ENCODE results near the gene RTL1. TPM values are rescaled to one million over a fixed set of nuclear protein-coding genes. Genes with fewer than 3 reads are reported as not detected.

The RTL1 gene
- total RNA-seq, 4 donors from 2014 or later, result not detected

GRCh38 chr14:100841066-100841760, 62.3 kb downstream of the RTL1 start:
- no peak for DNase-seq
- no peak for TF ChIP-seq CTCF (IDR thresholded peaks at IDR 0.05)
- TF ChIP-seq POLR2A (IDR thresholded peaks at IDR 0.05), result no peak
- TF ChIP-seq POLR2AphosphoS5 (IDR thresholded peaks at IDR 0.05), result no peak
- no peak for TF ChIP-seq EP300 (IDR thresholded peaks at IDR 0.05; ENCODE audit: low read depth)
- in situ Hi-C loops (cut with MboI; ENCODE audit: low pct_ligation_motif_present in 1 of 4, low pct_unique_long_range_greater_than_20kb in 1 of 4, low sequenced_read_pairs in 3 of 4) (loop anchor here in 2 of 4 donors (25.0 kb wide), 1 partner anchor 796 kb away; no protein-coding TSS in a partner anchor), intact Hi-C loops (cut with DNase I; ENCODE audit: low total_unique reads) (no loop called here)
- WGBS, 2 donors (ENCODE audit: low coverage in 1 of 2), result 82% methylated on average over 21 of the region's 21 CpGs; no CpG with 5 or more reads in 1 of the 2 donors
- Histone ChIP-seq H3K27ac (no peak overlapping the region), H3K4me3 (no peak overlapping the region), H3K27me3 (no peaks in the 10 kb centered on the region), H3K9me3 (no peaks in the 10 kb centered on the region), H3K4me1 (peaks cover 0 to 5% (median 0%) of the 10 kb centered on the region in 4 donors), H3K36me3 (no peaks in the 10 kb centered on the region)

- in situ Hi-C loops (cut with MboI; ENCODE audit: low pct_ligation_motif_present in 1 of 4, low pct_unique_long_range_greater_than_20kb in 1 of 4, low sequenced_read_pairs in 3 of 4) (loop anchor here in 2 of 4 donors (25.0 kb wide), 1 partner anchor 797 kb away; no protein-coding TSS in a partner anchor), intact Hi-C loops (cut with DNase I; ENCODE audit: low total_unique reads) (no loop called here)
- DNase-seq, result no peak
- WGBS, 2 donors (ENCODE audit: low coverage in 1 of 2), result 87 to 88% methylated on average over 7 to 21 of the region's 21 CpGs
- Histone ChIP-seq H3K9me3 (no peaks in the 10 kb centered on the region), H3K4me1 (peaks cover 0 to 5% (median 0%) of the 10 kb centered on the region in 4 donors), H3K4me3 (no peak overlapping the region), H3K36me3 (no peaks in the 10 kb centered on the region), H3K27ac (no peak overlapping the region), H3K27me3 (no peaks in the 10 kb centered on the region)
- TF ChIP-seq POLR2A (IDR thresholded peaks at IDR 0.05) (no peak), EP300 (IDR thresholded peaks at IDR 0.05; ENCODE audit: low read depth) (no peak), CTCF (IDR thresholded peaks at IDR 0.05) (no peak), POLR2AphosphoS5 (IDR thresholded peaks at IDR 0.05) (no peak)
Observed at GRCh38 chr14:100840286-100841065, 63.0 kb downstream of the RTL1 start.

- TF ChIP-seq EP300 (IDR thresholded peaks at IDR 0.05; ENCODE audit: low read depth) (no peak), POLR2A (IDR thresholded peaks at IDR 0.05) (no peak), CTCF (IDR thresholded peaks at IDR 0.05) (no peak), POLR2AphosphoS5 (IDR thresholded peaks at IDR 0.05) (no peak)
- DNase-seq, result no peak
- Histone ChIP-seq H3K36me3 (no peaks in the 10 kb centered on the region), H3K27me3 (no peaks in the 10 kb centered on the region), H3K4me1 (peaks cover 0 to 5% (median 0%) of the 10 kb centered on the region in 4 donors), H3K27ac (no peak overlapping the region), H3K9me3 (no peaks in the 10 kb centered on the region), H3K4me3 (no peak overlapping the region)
- in situ Hi-C loops (cut with MboI; ENCODE audit: low pct_ligation_motif_present in 1 of 4, low pct_unique_long_range_greater_than_20kb in 1 of 4, low sequenced_read_pairs in 3 of 4), result loop anchor here in 2 of 4 donors (25.0 kb wide), 1 partner anchor 798 kb away; no protein-coding TSS in a partner anchor
- intact Hi-C loops (cut with DNase I; ENCODE audit: low total_unique reads), result no loop called here
- WGBS, 2 donors (ENCODE audit: low coverage in 1 of 2), result 50 to 79% methylated on average over 2 to 10 of the region's 14 CpGs
Observed at GRCh38 chr14:100839681-100840111, 63.8 kb downstream of the RTL1 start.

- in situ Hi-C loops (cut with MboI; ENCODE audit: low pct_ligation_motif_present in 1 of 4, low pct_unique_long_range_greater_than_20kb in 1 of 4, low sequenced_read_pairs in 3 of 4) (loop anchor here in 2 of 4 donors (25.0 kb wide), 1 partner anchor 798 kb away; no protein-coding TSS in a partner anchor), intact Hi-C loops (cut with DNase I; ENCODE audit: low total_unique reads) (no loop called here)
- WGBS, 2 donors (ENCODE audit: low coverage in 1 of 2), result 65% methylated on average over 4 of the region's 4 CpGs; no CpG with 5 or more reads in 1 of the 2 donors
- no peak overlapping the region for H3K4me3 ChIP-seq
- no peaks in the 10 kb centered on the region for H3K27me3 ChIP-seq
- peaks cover 0 to 5% (median 0%) of the 10 kb centered on the region in 4 donors for H3K4me1 ChIP-seq
- no peak for TF ChIP-seq CTCF (IDR thresholded peaks at IDR 0.05)
- TF ChIP-seq POLR2AphosphoS5 (IDR thresholded peaks at IDR 0.05), result no peak
- TF ChIP-seq POLR2A (IDR thresholded peaks at IDR 0.05), result no peak
- TF ChIP-seq EP300 (IDR thresholded peaks at IDR 0.05; ENCODE audit: low read depth), result no peak
- no peak overlapping the region for H3K27ac ChIP-seq
- H3K36me3 ChIP-seq, result no peaks in the 10 kb centered on the region
- no peaks in the 10 kb centered on the region for H3K9me3 ChIP-seq
- DNase-seq, result no peak
Observed at GRCh38 chr14:100839315-100839585, 64.3 kb downstream of the RTL1 start.

All from transverse colon (tissue), 4 donors.